H9 (cell line): Measurements from ENCODE around the gene ALG14. TPM values are rescaled to one million over a fixed set of nuclear protein-coding genes. Genes with fewer than 3 reads are reported as not detected.

ENCODE experiments used
- DNase-seq: peaks from one replicate; pipeline ENCODE4 v3.0.0-alpha.2; 2017
- H2AFZ ChIP-seq: one replicate; pipeline ENCODE4 v1.6.1; 2013; ENCODE audit warnings: mild to moderate bottlenecking, low read length, control low read depth, moderate library complexity
- H2AK5ac ChIP-seq: 2 replicates; pipeline ENCODE4 v1.6.1; 2013; ENCODE audit warnings: low read length, control low read depth, mixed read lengths; ENCODE audit not compliant: insufficient read length
- H2BK120ac ChIP-seq: one replicate; pipeline ENCODE4 v1.6.1; 2013; ENCODE audit warnings: low read depth, mild to moderate bottlenecking, low read length, control low read depth, inconsistent platforms; ENCODE audit not compliant: poor library complexity, severe bottlenecking
- H2BK12ac ChIP-seq: 2 replicates; pipeline ENCODE4 v1.6.1; 2013; ENCODE audit warnings: low read length, control low read depth, mixed read lengths, low read depth; ENCODE audit not compliant: insufficient read length
- H2BK15ac ChIP-seq: 2 replicates; pipeline ENCODE4 v1.6.1; 2013; ENCODE audit warnings: low read depth, low read length, control low read depth
- H2BK20ac ChIP-seq: one replicate; pipeline ENCODE4 v1.6.1; 2013; ENCODE audit warnings: low read depth, mild to moderate bottlenecking, low read length, control low read depth, inconsistent platforms; ENCODE audit not compliant: poor library complexity, severe bottlenecking
- H2BK5ac ChIP-seq: 2 replicates; pipeline ENCODE4 v1.6.1; 2013; ENCODE audit warnings: low read length, control low read depth, mixed read lengths; ENCODE audit not compliant: insufficient read length
- H3K14ac ChIP-seq: 2 replicates; pipeline ENCODE4 v1.6.1; 2013; ENCODE audit warnings: low read length, control low read depth; ENCODE audit not compliant: insufficient read depth
- H3K18ac ChIP-seq: 2 replicates; pipeline ENCODE4 v1.6.1; 2013; ENCODE audit warnings: low read depth, mild to moderate bottlenecking, mixed read lengths, low read length, control low read depth; ENCODE audit not compliant: insufficient read length
- H3K23ac ChIP-seq: 2 replicates; pipeline ENCODE4 v1.6.1; 2013; ENCODE audit warnings: low read length, control low read depth, mixed read lengths, low read depth; ENCODE audit not compliant: insufficient read length
- H3K23me2 ChIP-seq: 2 replicates; pipeline ENCODE4 v1.6.1; 2013; ENCODE audit warnings: low read depth, mild to moderate bottlenecking, mixed read lengths, low read length, control low read depth; ENCODE audit not compliant: insufficient read length, poor library complexity, severe bottlenecking
- H3K27ac ChIP-seq: 2 replicates; pipeline ENCODE4 v1.5.1; 2013; ENCODE audit warnings: low read length, control low read depth, mixed read lengths, low read depth; ENCODE audit not compliant: insufficient read length
- H3K27me3 ChIP-seq: 2 replicates; pipeline ENCODE4 v1.6.1; 2013; ENCODE audit warnings: low read length, control low read depth, inconsistent platforms; ENCODE audit not compliant: insufficient read depth
- H3K4ac ChIP-seq: 2 replicates; pipeline ENCODE4 v1.6.1; 2013; ENCODE audit warnings: low read depth, mild to moderate bottlenecking, control low read depth, inconsistent platforms, low read length, moderate library complexity
- H3K4me1 ChIP-seq: 2 replicates; pipeline ENCODE4 v1.6.1; 2013; ENCODE audit warnings: low read length, control low read depth, inconsistent platforms; ENCODE audit not compliant: insufficient read depth
- H3K4me2 ChIP-seq: 2 replicates; pipeline ENCODE4 v1.6.1; 2013; ENCODE audit warnings: low read length, control low read depth, mixed read lengths; ENCODE audit not compliant: insufficient read length, insufficient read depth
- H3K56ac ChIP-seq: 2 replicates; pipeline ENCODE4 v1.6.1; 2013; ENCODE audit warnings: low read depth, mild to moderate bottlenecking, mixed read lengths, low read length, control low read depth; ENCODE audit not compliant: insufficient read length
- H3K79me1 ChIP-seq: 2 replicates; pipeline ENCODE4 v1.6.1; 2013; ENCODE audit warnings: low read depth, mild to moderate bottlenecking, moderate library complexity, low read length, control low read depth, inconsistent platforms; ENCODE audit not compliant: insufficient read depth, poor library complexity, severe bottlenecking
- H3K79me2 ChIP-seq: 2 replicates; pipeline ENCODE4 v1.6.1; 2013; ENCODE audit warnings: low read length, control low read depth, inconsistent platforms; ENCODE audit not compliant: insufficient read depth
- H3K9ac ChIP-seq: 2 replicates; pipeline ENCODE4 v1.6.1; 2013; ENCODE audit warnings: low read length, control low read depth, mixed read lengths; ENCODE audit not compliant: insufficient read length; ENCODE audit errors: extremely low read depth
- H3K9me3 ChIP-seq: one replicate; pipeline ENCODE4 v1.6.1; 2013; ENCODE audit warnings: low read depth, low read length, inconsistent platforms; ENCODE audit not compliant: control insufficient read depth
- H3T11ph ChIP-seq: one replicate; pipeline ENCODE4 v1.6.1; 2013; ENCODE audit warnings: mild to moderate bottlenecking, low read length, control low read depth, inconsistent platforms
- H4K20me1 ChIP-seq: one replicate; pipeline ENCODE4 v1.6.1; 2013; ENCODE audit not compliant: control insufficient read depth, insufficient read length, insufficient read depth
- H4K5ac ChIP-seq: 2 replicates; pipeline ENCODE4 v1.6.1; 2013; ENCODE audit warnings: low read depth, mild to moderate bottlenecking, mixed read lengths, low read length, control low read depth; ENCODE audit not compliant: insufficient read length
- H4K8ac ChIP-seq: replicated peaks from 2 replicates; pipeline ENCODE4 v1.6.1; 2013; ENCODE audit warnings: low read length, control low read depth, mixed read lengths, low read depth; ENCODE audit not compliant: insufficient read length
- H4K91ac ChIP-seq: 2 replicates; pipeline ENCODE4 v1.6.1; 2013; ENCODE audit warnings: low read depth, mild to moderate bottlenecking, moderate library complexity, mixed read lengths, low read length, control low read depth; ENCODE audit not compliant: insufficient read length
- H3K27ac Mint-ChIP-seq, 3 experiments: 2 replicates in 2 of 3; 3 replicates in 1 of 3; pipeline ENCODE4 v1.8.0; 2020 to 2021; ENCODE audit warnings: mixed read lengths in 3 of 3, mild to moderate bottlenecking in 1 of 3, moderate library complexity in 1 of 3
- H3K27me3 Mint-ChIP-seq: 2 replicates; pipeline ENCODE4 v1.8.0; 2021; ENCODE audit warnings: low read depth, mild to moderate bottlenecking, moderate library complexity, mixed read lengths
- H3K36me3 Mint-ChIP-seq, 3 experiments: 2 replicates in 2 of 3; 3 replicates in 1 of 3; pipeline ENCODE4 v1.8.0; 2020 to 2021; ENCODE audit warnings: low read depth in 3 of 3, mixed read lengths in 3 of 3; ENCODE audit not compliant: insufficient read depth in 1 of 3
- H3K4me1 Mint-ChIP-seq, 2 experiments: 2 replicates each; pipeline ENCODE4 v1.8.0; 2020; ENCODE audit warnings: mixed read lengths in 2 of 2
- H3K4me3 Mint-ChIP-seq, 2 experiments: 2 replicates in 1 of 2; 3 replicates in 1 of 2; pipeline ENCODE4 v1.8.0; 2020 to 2021; ENCODE audit warnings: mild to moderate bottlenecking in 2 of 2, mixed read lengths in 2 of 2, moderate library complexity in 1 of 2
- H3K9me3 Mint-ChIP-seq, 2 experiments: 2 replicates in 1 of 2; 3 replicates in 1 of 2; pipeline ENCODE4 v1.8.0; 2020; ENCODE audit warnings: mild to moderate bottlenecking in 2 of 2, mixed read lengths in 2 of 2, moderate library complexity in 1 of 2
- CTCF ChIP-seq: fragments of 200-600 bp; sonication (generic); conservative IDR thresholded peaks from 3 replicates; pipeline ENCODE4 v1.8.0; 2021; ENCODE audit warnings: antibody characterized with exemption, mild to moderate bottlenecking
- WGBS: extraction: QIAGEN DNeasy Blood & Tissue Kit; methylation state at CpG from one replicate; pipeline ENCODE4 v1.1.7; 2013; ENCODE audit warnings: missing lambda C conversion rate, low lambda C conversion rate, mixed read lengths; ENCODE audit not compliant: insufficient read length; ENCODE audit errors: extremely low coverage; 5-methylcytosine and 5-hydroxymethylcytosine counted together
- total RNA-seq: library from RNA; stranded (reverse); gene quantifications from 2 replicates; pipeline ENCODE4 v1.2.1, GENCODE V29; 2021

ALG14 gene
- total RNA-seq, 1 experiment from 2014 or later: 2.5 TPM

- H2BK20ac ChIP-seq: no peak overlapping the region
- no CpG with 5 or more reads among the region's 1 CpG for WGBS
Observed at GRCh38 chr1:95080879-95081278, 8.1 kb upstream of the ALG14 start.

More at GRCh38 chr1:95080879-95081278, 8.1 kb upstream of the ALG14 start:
- Histone ChIP-seq H3K23me2 (no peaks in the 10 kb centered on the region), H3K27ac (no peak overlapping the region), H2BK12ac (no peak overlapping the region), H2BK15ac (no peak overlapping the region), H3T11ph (no peak overlapping the region), H3K4ac (no peak overlapping the region), H3K18ac (no peak overlapping the region), H2BK120ac (no peak overlapping the region), H3K56ac (no peak overlapping the region), H3K27me3 (no peaks in the 10 kb centered on the region), H3K23ac (no peak overlapping the region), H3K79me1 (no peaks in the 10 kb centered on the region), H3K14ac (no peak overlapping the region), H4K5ac (no peak overlapping the region), H3K4me1 (peaks cover 10% of the 10 kb centered on the region; the same call in 1 of the 2 replicates), H3K9me3 (no peaks in the 10 kb centered on the region), H2AFZ (no peak overlapping the region), H2BK5ac (no peak overlapping the region), H3K4me2 (no peak overlapping the region), H4K91ac (no peak overlapping the region), H2AK5ac (no peak overlapping the region), H3K79me2 (no peaks in the 10 kb centered on the region), H3K9ac (no peak overlapping the region), H4K8ac (no peak overlapping the region), H4K20me1 (no peaks in the 10 kb centered on the region)
- H3K4me3 Mint-ChIP-seq: no peak overlapping the region
- no peaks in the 10 kb centered on the region for H3K9me3 Mint-ChIP-seq
- H3K36me3 Mint-ChIP-seq: no peaks in the 10 kb centered on the region
- no peak for TF ChIP-seq CTCF
- H3K4me1 Mint-ChIP-seq: peaks cover 12 to 13% of the 10 kb centered on the region in 2 experiments
- H3K27me3 Mint-ChIP-seq: no peaks in the 10 kb centered on the region
- DNase-seq: no peak
- H3K27ac Mint-ChIP-seq: no peak overlapping the region
